Neural progenitor cell (in vitro differentiated cells): ENCODE measurements around the gene GCNT4. TPM values are rescaled to one million over a fixed set of nuclear protein-coding genes. Genes with fewer than 3 reads are reported as not detected.

ENCODE experiments used
- DNase-seq: peaks from one replicate; pipeline ENCODE4 v3.0.0-alpha.2; 2016; ENCODE audit warnings: low spot score
- H2AFZ ChIP-seq: fragments of 200-600 bp; sonication (generic); replicated peaks from 2 replicates; pipeline ENCODE4 v1.6.1; 2016; ENCODE audit warnings: antibody characterized with exemption
- H3F3A ChIP-seq: fragments of 200-600 bp; sonication (generic); 2 replicates; pipeline ENCODE4 v1.6.1; 2016; ENCODE audit warnings: antibody characterized with exemption, low read depth
- H3K27ac ChIP-seq: fragments of 200-600 bp; sonication (generic); 2 replicates; pipeline ENCODE4 v1.5.1; 2016; ENCODE audit warnings: mild to moderate bottlenecking
- H3K27me3 ChIP-seq: fragments of 200-600 bp; sonication (generic); 2 replicates; pipeline ENCODE4 v1.6.1; 2016; ENCODE audit warnings: mild to moderate bottlenecking, moderate library complexity
- H3K36me3 ChIP-seq: fragments of 200-600 bp; sonication (generic); 2 replicates; pipeline ENCODE4 v1.5.1; 2016
- H3K4me1 ChIP-seq: fragments of 200-600 bp; sonication (generic); 2 replicates; pipeline ENCODE4 v1.6.1; 2016; ENCODE audit warnings: mixed run types
- H3K4me2 ChIP-seq: fragments of 200-600 bp; sonication (generic); 2 replicates; pipeline ENCODE4 v1.6.1; 2016
- H3K4me3 ChIP-seq: fragments of 200-600 bp; sonication (generic); 2 replicates; pipeline ENCODE4 v1.5.1; 2016
- H3K79me2 ChIP-seq: fragments of 200-600 bp; sonication (generic); 2 replicates; pipeline ENCODE4 v1.6.1; 2016; ENCODE audit warnings: low read depth
- H3K9ac ChIP-seq: fragments of 200-600 bp; sonication (generic); 2 replicates; pipeline ENCODE4 v1.6.1; 2016
- H3K9me3 ChIP-seq: fragments of 200-600 bp; sonication (generic); 2 replicates; pipeline ENCODE4 v1.5.1; 2016; ENCODE audit warnings: low read depth
- H4K20me1 ChIP-seq: fragments of 200-600 bp; sonication (generic); 2 replicates; pipeline ENCODE4 v1.6.1; 2016; ENCODE audit warnings: low read depth
- H3K27ac Mint-ChIP-seq: 3 replicates; pipeline ENCODE4 v1.8.0; 2021; ENCODE audit warnings: mixed read lengths
- H3K27me3 Mint-ChIP-seq: 2 replicates; pipeline ENCODE4 v1.8.0; 2022; ENCODE audit warnings: low read depth, mild to moderate bottlenecking, inconsistent platforms, moderate library complexity, mixed read lengths; ENCODE audit not compliant: insufficient read depth
- H3K36me3 Mint-ChIP-seq: 3 replicates; pipeline ENCODE4 v1.8.0; 2021; ENCODE audit warnings: mixed read lengths
- H3K4me1 Mint-ChIP-seq: 3 replicates; pipeline ENCODE4 v1.8.0; 2021; ENCODE audit warnings: mixed read lengths
- H3K4me3 Mint-ChIP-seq: 3 replicates; pipeline ENCODE4 v1.8.0; 2021; ENCODE audit warnings: mild to moderate bottlenecking, moderate library complexity, mixed read lengths
- H3K9me3 Mint-ChIP-seq: 3 replicates; pipeline ENCODE4 v1.8.0; 2020; ENCODE audit warnings: mixed read lengths
- EZH2 ChIP-seq: fragments of 200-600 bp; sonication (generic); IDR thresholded peaks from 2 replicates; pipeline ENCODE4 v1.6.1; 2017; ENCODE audit warnings: antibody characterized with exemption, mild to moderate bottlenecking, moderate library complexity
- EZH2phosphoT487 ChIP-seq: fragments of 200-600 bp; sonication (generic); IDR thresholded peaks from 2 replicates; pipeline ENCODE4 v1.6.1; 2017; ENCODE audit warnings: antibody characterized with exemption
- total RNA-seq: library from RNA; depleted of rRNA; stranded (reverse); fragments of >200 nt; gene quantifications from 2 replicates; pipeline ENCODE4 v1.2.3, GENCODE V29; 2015; ENCODE audit warnings: low replicate concordance
- TF ChIP-seq, protein P1 (sequence below): fragments of 200-600 bp; sonication (generic); IDR thresholded peaks from 2 replicates; pipeline ENCODE4 v1.5.1; 2017; ENCODE audit warnings: antibody characterized with exemption, mild to moderate bottlenecking

The GCNT4 gene
- total RNA-seq, 1 donor from 2014 or later = 0.17 TPM

DNA sequence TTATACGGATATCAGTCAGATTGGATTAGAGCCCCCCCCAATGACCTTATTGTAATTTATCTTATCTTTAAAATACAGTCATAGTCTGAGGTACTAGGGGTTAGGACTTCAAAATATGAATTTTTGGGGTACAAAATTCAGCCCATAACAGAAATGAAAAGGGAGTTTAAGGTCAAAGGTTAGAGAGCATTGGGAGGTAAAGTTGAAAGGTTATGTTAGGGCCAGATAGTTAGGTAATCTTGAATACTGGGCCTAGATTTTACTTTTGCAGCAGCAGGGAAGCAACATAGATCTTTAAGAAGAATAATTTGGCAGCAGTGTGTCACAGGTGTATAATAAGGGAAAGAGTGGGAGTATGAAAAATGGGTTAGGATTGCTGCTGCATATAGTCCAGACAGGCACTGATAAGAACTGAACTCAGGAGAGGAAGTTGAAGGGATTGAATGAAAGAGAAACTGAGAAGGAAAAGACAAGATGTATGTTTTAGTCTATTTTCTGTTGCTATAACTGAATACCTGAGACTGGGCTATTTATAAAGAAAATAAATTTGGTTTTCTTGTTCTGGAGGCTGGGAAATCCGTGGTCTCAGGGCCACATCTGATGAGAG is 10.7 kb upstream of the GCNT4 start:
- no peak for DNase-seq
- Histone ChIP-seq H3K36me3 (no peaks in the 10 kb centered on the region), H3F3A (no peaks in the 10 kb centered on the region), H3K4me2 (no peak overlapping the region), H3K79me2 (no peaks in the 10 kb centered on the region), H3K27me3 (no peaks in the 10 kb centered on the region), H2AFZ (no peak overlapping the region), H4K20me1 (no peaks in the 10 kb centered on the region), H3K4me3 (no peak overlapping the region), H3K9me3 (no peaks in the 10 kb centered on the region), H3K4me1 (no peaks in the 10 kb centered on the region), H3K27ac (no peak overlapping the region), H3K9ac (no peak overlapping the region)
- Mint-ChIP-seq H3K27me3 (peaks cover 2% of the 10 kb centered on the region), H3K9me3 (peaks cover 2% of the 10 kb centered on the region), H3K4me3 (no peak overlapping the region), H3K4me1 (peaks cover 26% of the 10 kb centered on the region), H3K27ac (no peak overlapping the region), H3K36me3 (no peaks in the 10 kb centered on the region)
- TF ChIP-seq EZH2phosphoT487 (no peak), EZH2 (no peak)
- TF ChIP-seq, protein P1, sequence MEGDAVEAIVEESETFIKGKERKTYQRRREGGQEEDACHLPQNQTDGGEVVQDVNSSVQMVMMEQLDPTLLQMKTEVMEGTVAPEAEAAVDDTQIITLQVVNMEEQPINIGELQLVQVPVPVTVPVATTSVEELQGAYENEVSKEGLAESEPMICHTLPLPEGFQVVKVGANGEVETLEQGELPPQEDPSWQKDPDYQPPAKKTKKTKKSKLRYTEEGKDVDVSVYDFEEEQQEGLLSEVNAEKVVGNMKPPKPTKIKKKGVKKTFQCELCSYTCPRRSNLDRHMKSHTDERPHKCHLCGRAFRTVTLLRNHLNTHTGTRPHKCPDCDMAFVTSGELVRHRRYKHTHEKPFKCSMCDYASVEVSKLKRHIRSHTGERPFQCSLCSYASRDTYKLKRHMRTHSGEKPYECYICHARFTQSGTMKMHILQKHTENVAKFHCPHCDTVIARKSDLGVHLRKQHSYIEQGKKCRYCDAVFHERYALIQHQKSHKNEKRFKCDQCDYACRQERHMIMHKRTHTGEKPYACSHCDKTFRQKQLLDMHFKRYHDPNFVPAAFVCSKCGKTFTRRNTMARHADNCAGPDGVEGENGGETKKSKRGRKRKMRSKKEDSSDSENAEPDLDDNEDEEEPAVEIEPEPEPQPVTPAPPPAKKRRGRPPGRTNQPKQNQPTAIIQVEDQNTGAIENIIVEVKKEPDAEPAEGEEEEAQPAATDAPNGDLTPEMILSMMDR = no peak

DNA sequence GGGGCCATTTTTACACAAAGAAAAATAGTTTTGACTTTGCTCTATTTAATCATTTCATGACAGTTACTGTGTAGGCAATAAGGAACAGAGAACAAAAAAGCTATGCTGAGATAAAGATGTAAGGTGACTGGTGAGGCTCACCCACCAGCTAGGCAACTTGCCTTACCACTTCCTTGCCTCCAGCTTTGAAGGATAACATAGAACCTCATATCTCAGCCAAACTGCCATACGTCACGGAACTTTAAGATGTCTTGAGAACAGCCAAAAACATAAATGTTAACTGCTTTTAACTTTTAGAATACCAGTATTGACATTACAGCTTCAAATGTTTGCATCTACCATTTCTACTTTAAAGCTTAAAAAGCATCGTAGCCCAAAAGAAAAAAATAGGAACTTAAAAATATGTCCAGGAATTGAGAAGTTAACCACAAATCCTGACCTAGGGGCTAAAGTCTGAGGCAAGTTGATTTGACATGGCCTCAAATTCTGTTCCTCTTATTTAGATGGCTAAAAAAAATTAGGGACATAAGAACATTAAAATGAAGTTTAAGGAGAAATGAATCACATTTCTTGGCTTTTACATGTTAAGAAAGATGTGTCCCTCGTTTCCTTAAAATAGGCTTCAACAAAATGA is 7.7 kb upstream of the GCNT4 start:
- Mint-ChIP-seq H3K27ac (no peak overlapping the region), H3K9me3 (no peaks in the 10 kb centered on the region), H3K36me3 (no peaks in the 10 kb centered on the region), H3K27me3 (peaks cover 5% of the 10 kb centered on the region), H3K4me1 (peaks cover 20% of the 10 kb centered on the region), H3K4me3 (no peak overlapping the region)
- H3K36me3 ChIP-seq = no peaks in the 10 kb centered on the region
- no peaks in the 10 kb centered on the region for H3K79me2 ChIP-seq
- peaks cover 4% of the 10 kb centered on the region for H3K4me1 ChIP-seq
- no peak overlapping the region for H3K27ac ChIP-seq
- TF ChIP-seq, protein P1 = no peak
- TF ChIP-seq EZH2 (no peak), EZH2phosphoT487 (no peak)
- no peak overlapping the region for H3K4me3 ChIP-seq
- no peak overlapping the region for H3K9ac ChIP-seq
- no peaks in the 10 kb centered on the region for H4K20me1 ChIP-seq
- DNase-seq = no peak
- H3K4me2 ChIP-seq = no peak overlapping the region
- peaks cover 12% of the 10 kb centered on the region for H3F3A ChIP-seq
- no peak overlapping the region for H2AFZ ChIP-seq
- H3K9me3 ChIP-seq = no peaks in the 10 kb centered on the region
- peaks cover 3% of the 10 kb centered on the region for H3K27me3 ChIP-seq

DNA sequence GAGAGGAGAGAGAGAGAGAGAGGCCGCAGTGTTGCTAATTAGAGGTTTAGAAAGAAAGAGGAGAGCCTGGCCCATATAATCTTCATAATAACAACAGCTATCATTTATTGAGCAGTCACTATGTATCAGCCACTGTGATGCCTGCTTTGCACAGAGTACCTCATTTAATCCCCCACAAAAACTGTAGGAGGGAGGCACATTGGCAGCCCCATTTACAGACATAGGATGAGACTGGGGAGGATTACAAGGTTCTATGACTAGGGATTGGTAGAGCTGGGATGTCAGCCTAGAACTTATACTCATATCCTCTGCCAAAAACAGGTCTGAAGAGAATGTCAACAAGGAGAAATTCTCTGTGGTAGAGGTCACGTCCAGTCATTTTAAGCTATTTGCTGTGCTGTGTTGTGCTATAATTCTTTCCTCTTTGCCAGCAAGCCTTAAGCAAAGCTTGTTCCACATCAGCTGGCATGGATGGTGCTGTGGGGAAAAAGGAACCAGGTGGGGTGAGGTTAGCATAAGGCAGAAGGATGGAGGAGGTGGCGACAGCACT is 6.7 kb upstream of the GCNT4 start:
- TF ChIP-seq EZH2 = no peak
- no peak for TF ChIP-seq EZH2phosphoT487
- TF ChIP-seq, protein P1 = no peak
- Histone ChIP-seq H4K20me1 (no peaks in the 10 kb centered on the region), H3K36me3 (no peaks in the 10 kb centered on the region), H3K4me2 (no peak overlapping the region), H3K9me3 (no peaks in the 10 kb centered on the region), H3K27ac (no peak overlapping the region), H2AFZ (no peak overlapping the region), H3K9ac (no peak overlapping the region), H3K4me3 (no peak overlapping the region), H3F3A (peaks cover 19% of the 10 kb centered on the region), H3K4me1 (peaks cover 10% of the 10 kb centered on the region), H3K79me2 (no peaks in the 10 kb centered on the region), H3K27me3 (peaks cover 12% of the 10 kb centered on the region)
- H3K36me3 Mint-ChIP-seq = no peaks in the 10 kb centered on the region
- H3K27me3 Mint-ChIP-seq = peaks cover 8% of the 10 kb centered on the region
- H3K27ac Mint-ChIP-seq = no peak overlapping the region
- no peak overlapping the region for H3K4me3 Mint-ChIP-seq
- no peak for DNase-seq
- H3K9me3 Mint-ChIP-seq = no peaks in the 10 kb centered on the region
- H3K4me1 Mint-ChIP-seq = peaks cover 28% of the 10 kb centered on the region
